Measurements from ENCODE around the gene PNN. TPM values are rescaled to one million over a fixed set of nuclear protein-coding genes. Genes with fewer than 3 reads are reported as not detected.

The PNN gene
- total RNA-seq, 2 experiments from 2014 or later = 110 to 111 TPM

- ChIA-PET POLR2A (no interaction called here), CTCF (no interaction called here)
- H3K27me3 ChIP-seq (ENCODE audit: control insufficient read depth in 1 of 2, insufficient read depth in 2 of 2, low read length in 2 of 2) = no peaks in the 10 kb centered on the region
- no peak for ATAC-seq (ENCODE audit: poor library complexity)
- no peaks in the 10 kb centered on the region for H3K9me3 Mint-ChIP-seq
- no peak for TF ChIP-seq CTCF (IDR thresholded peaks at IDR 0.05)
- no peak overlapping the region for H3K4me3 ChIP-seq (ENCODE audit: low read length)
- no peaks in the 10 kb centered on the region for H3K4me1 ChIP-seq (ENCODE audit: insufficient read depth, low read length)
- H3K36me3 Mint-ChIP-seq (ENCODE audit: low read depth) = no peaks in the 10 kb centered on the region
- no peak overlapping the region for H3K27ac ChIP-seq (ENCODE audit: low read depth in 1 of 2, low read length in 2 of 2)
- no peaks in the 10 kb centered on the region for H3K27me3 Mint-ChIP-seq
- no peaks in the 10 kb centered on the region for H3K9me3 ChIP-seq (ENCODE audit: control insufficient read depth in 1 of 2, insufficient read depth in 1 of 2, low read length in 2 of 2)
- intact Hi-C loops (cut with DNase I, micrococcal nuclease) = no loop called here
- H3K4me1 Mint-ChIP-seq (ENCODE audit: low read depth) = peaks cover 24% of the 10 kb centered on the region
- H3K36me3 ChIP-seq (ENCODE audit: insufficient read depth, low read length) = no peaks in the 10 kb centered on the region
- no peak overlapping the region for H3K27ac Mint-ChIP-seq
- H3K4me3 Mint-ChIP-seq = no peak overlapping the region
- no peak for DNase-seq
Observed at GRCh38 chr14:39211109-39211741, 36.2 kb downstream of the PNN start.

DNA sequence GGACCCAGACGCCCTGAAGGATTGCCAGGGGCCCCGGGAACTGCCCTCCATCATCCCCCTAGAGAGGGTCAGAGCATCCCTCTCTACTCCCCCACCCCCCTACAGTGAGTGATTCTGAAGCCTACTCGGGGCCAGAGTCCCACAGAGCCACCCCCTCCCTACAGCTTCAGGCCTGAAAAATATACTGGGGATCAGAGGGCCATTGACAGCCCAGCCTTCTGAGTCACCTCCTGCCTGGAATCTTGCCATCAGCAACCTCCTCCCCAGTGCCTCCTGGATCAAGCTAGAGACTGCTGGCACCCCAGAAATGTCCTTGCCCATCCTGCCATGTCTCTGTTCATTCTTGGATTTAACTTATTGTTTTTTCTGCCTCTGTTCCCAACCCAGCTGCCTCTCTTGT is 37.0 kb downstream of the PNN start:
- intact Hi-C loops (cut with DNase I, micrococcal nuclease) = no loop called here
- H3K27me3 Mint-ChIP-seq = no peaks in the 10 kb centered on the region
- Histone ChIP-seq H3K27ac (ENCODE audit: low read depth in 1 of 2, low read length in 2 of 2) (no peak overlapping the region), H3K9me3 (ENCODE audit: control insufficient read depth in 1 of 2, insufficient read depth in 1 of 2, low read length in 2 of 2) (no peaks in the 10 kb centered on the region), H3K4me1 (ENCODE audit: insufficient read depth, low read length) (no peaks in the 10 kb centered on the region), H3K36me3 (ENCODE audit: insufficient read depth, low read length) (no peaks in the 10 kb centered on the region), H3K4me3 (ENCODE audit: low read length) (no peak overlapping the region), H3K27me3 (ENCODE audit: control insufficient read depth in 1 of 2, insufficient read depth in 2 of 2, low read length in 2 of 2) (no peaks in the 10 kb centered on the region)
- peaks cover 19% of the 10 kb centered on the region for H3K4me1 Mint-ChIP-seq (ENCODE audit: low read depth)
- no peaks in the 10 kb centered on the region for H3K9me3 Mint-ChIP-seq
- ChIA-PET POLR2A (no interaction called here), CTCF (no interaction called here)
- ATAC-seq (ENCODE audit: poor library complexity) = no peak
- DNase-seq = no peak
- no peaks in the 10 kb centered on the region for H3K36me3 Mint-ChIP-seq (ENCODE audit: low read depth)
- no peak overlapping the region for H3K27ac Mint-ChIP-seq
- H3K4me3 Mint-ChIP-seq = no peak overlapping the region
- TF ChIP-seq CTCF (IDR thresholded peaks at IDR 0.05) = no peak

DNA sequence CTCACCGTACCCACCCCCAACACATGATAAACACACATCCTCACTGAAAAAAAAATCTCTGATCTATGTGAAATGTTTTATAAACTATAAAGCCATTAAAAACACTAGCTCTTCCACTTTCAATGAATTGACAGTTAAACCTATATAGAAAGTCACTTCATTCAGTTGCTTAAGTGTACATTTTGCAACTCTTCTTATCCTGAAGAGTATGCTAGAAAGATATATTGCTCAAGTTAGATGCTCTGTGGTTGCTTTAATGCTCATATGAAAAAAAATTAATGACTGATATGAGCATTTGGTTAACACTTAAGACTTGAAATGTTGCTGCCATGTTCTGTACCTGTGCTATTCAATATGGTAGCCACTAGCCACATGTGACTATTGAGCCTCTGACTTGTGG is 37.6 kb downstream of the PNN start:
- no peak overlapping the region for H3K27ac ChIP-seq (ENCODE audit: low read depth in 1 of 2, low read length in 2 of 2)
- peaks cover 12% of the 10 kb centered on the region for H3K4me1 Mint-ChIP-seq (ENCODE audit: low read depth)
- ATAC-seq (ENCODE audit: poor library complexity) (no peak), DNase-seq (no peak)
- no peaks in the 10 kb centered on the region for H3K27me3 Mint-ChIP-seq
- no peak overlapping the region for H3K27ac Mint-ChIP-seq
- no peak overlapping the region for H3K4me3 ChIP-seq (ENCODE audit: low read length)
- ChIA-PET POLR2A (no interaction called here), CTCF (no interaction called here)
- H3K36me3 ChIP-seq (ENCODE audit: insufficient read depth, low read length) = no peaks in the 10 kb centered on the region
- H3K27me3 ChIP-seq (ENCODE audit: control insufficient read depth in 1 of 2, insufficient read depth in 2 of 2, low read length in 2 of 2) = no peaks in the 10 kb centered on the region
- no peaks in the 10 kb centered on the region for H3K4me1 ChIP-seq (ENCODE audit: insufficient read depth, low read length)
- intact Hi-C loops (cut with DNase I, micrococcal nuclease) = no loop called here
- no peaks in the 10 kb centered on the region for H3K36me3 Mint-ChIP-seq (ENCODE audit: low read depth)
- TF ChIP-seq CTCF (IDR thresholded peaks at IDR 0.05) = no peak
- no peaks in the 10 kb centered on the region for H3K9me3 Mint-ChIP-seq
- H3K4me3 Mint-ChIP-seq = no peak overlapping the region
- no peaks in the 10 kb centered on the region for H3K9me3 ChIP-seq (ENCODE audit: control insufficient read depth in 1 of 2, insufficient read depth in 1 of 2, low read length in 2 of 2)
